T-cell (primary cell): ENCODE measurements around the gene MUC2. TPM values are rescaled to one million over a fixed set of nuclear protein-coding genes. Genes with fewer than 3 reads are reported as not detected.

Source experiments
- ATAC-seq, 4 experiments: fragments of 200-7000 bp in 3 of 4; fragments of 150-1000 bp in 1 of 4; cut with Tn5 transposase; replicated peaks in 1 of 4; 1 replicate in 3 of 4; 2 replicates in 1 of 4; pipeline ENCODE4 v1.10.0; 2021; ENCODE audit warnings: moderate library complexity in 3 of 4, mild to moderate bottlenecking in 2 of 4, moderate number of reproducible peaks in 1 of 4
- CTCF ChIA-PET, 2 donors: fragments of 300-600 bp; sonication (Branson Sonifier 250); formaldehyde crosslinking; loops; one replicate each; lab custom pipeline; 2022; ENCODE audit warnings: antibody characterized with exemption in 2 of 2; lab: Charles Lee
- POLR2A ChIA-PET, 2 donors: fragments of 300-600 bp; sonication (Branson Sonifier 250); formaldehyde crosslinking; loops; one replicate each; lab custom pipeline; 2022; ENCODE audit warnings: antibody characterized with exemption in 2 of 2; lab: Charles Lee
- DNase-seq, 35 experiments: peaks; one replicate each; pipeline versions ENCODE4 v3.0.0 to v3.0.0-alpha.2; 2013 to 2023
- H3K27ac ChIP-seq: one replicate; pipeline ENCODE4 v1.5.1; 2013; ENCODE audit warnings: low read length
- H3K27me3 ChIP-seq, 2 experiments: replicated peaks in 1 of 2; 1 replicate in 1 of 2; 2 replicates in 1 of 2; pipeline versions ENCODE4 v1.6.1 to v1.7.0; 2013; ENCODE audit warnings: low read length in 1 of 2, mixed read lengths in 1 of 2; ENCODE audit not compliant: control insufficient read depth in 2 of 2, insufficient read depth in 2 of 2; ENCODE audit errors: extremely low read depth in 1 of 2
- H3K36me3 ChIP-seq, 2 donors: 1 replicate in 1 of 2; 2 replicates in 1 of 2; pipeline versions ENCODE4 v1.6.1 to v1.7.0; 2013; ENCODE audit warnings: low read length in 1 of 2; ENCODE audit not compliant: control insufficient read depth in 2 of 2, insufficient read depth in 1 of 2; ENCODE audit errors: extremely low read depth in 1 of 2
- H3K4me1 ChIP-seq, 2 experiments: 1 replicate in 1 of 2; 2 replicates in 1 of 2; pipeline versions ENCODE4 v1.6.1 to v1.7.0; 2013; ENCODE audit warnings: low read length in 2 of 2, mixed read lengths in 1 of 2; ENCODE audit not compliant: insufficient read depth in 2 of 2, control insufficient read depth in 1 of 2; ENCODE audit errors: extremely low read depth in 1 of 2
- H3K4me3 ChIP-seq, 2 donors: 1 replicate in 1 of 2; 2 replicates in 1 of 2; pipeline versions ENCODE4 v1.5.1 to v1.7.0; 2013; ENCODE audit warnings: mild to moderate bottlenecking in 2 of 2, low read length in 1 of 2, moderate library complexity in 1 of 2; ENCODE audit not compliant: control insufficient read depth in 1 of 2; ENCODE audit errors: extremely low read depth in 1 of 2
- H3K9me3 ChIP-seq: 2 replicates; pipeline ENCODE4 v1.7.0; 2013
- H3K27ac Mint-ChIP-seq, 2 donors: one replicate each; pipeline ENCODE4 v1.8.0; 2020 to 2021; ENCODE audit warnings: mild to moderate bottlenecking in 2 of 2, mixed read lengths in 2 of 2
- H3K27me3 Mint-ChIP-seq, 2 donors: one replicate each; pipeline ENCODE4 v1.8.0; 2021 to 2022; ENCODE audit warnings: mixed read lengths in 2 of 2
- H3K36me3 Mint-ChIP-seq: one replicate; pipeline ENCODE4 v1.8.0; 2021; ENCODE audit warnings: mixed read lengths
- H3K4me1 Mint-ChIP-seq, 3 donors: one replicate each; pipeline ENCODE4 v1.8.0; 2020 to 2022; ENCODE audit warnings: mixed read lengths in 3 of 3, mild to moderate bottlenecking in 1 of 3
- H3K4me3 Mint-ChIP-seq, 3 donors: one replicate each; pipeline ENCODE4 v1.8.0; 2020 to 2022; ENCODE audit warnings: mild to moderate bottlenecking in 3 of 3, mixed read lengths in 3 of 3, moderate library complexity in 3 of 3
- H3K9me3 Mint-ChIP-seq, 3 donors: one replicate each; pipeline ENCODE4 v1.8.0; 2020 to 2022; ENCODE audit warnings: mixed read lengths in 3 of 3
- WGBS: methylation state at CpG from one replicate; pipeline ENCODE4 v1.1.5; 2013; ENCODE audit warnings: missing lambda C conversion rate; ENCODE audit not compliant: insufficient coverage; 5-methylcytosine and 5-hydroxymethylcytosine counted together
- total RNA-seq, 35 experiments: library from RNA in 6 of 35; stranded (reverse) in 6 of 35; fragments of 120-200 nt in 1 of 35; gene quantifications; one replicate each; pipeline versions ENCODE4 v1.2.1 to v1.2.4 and lab custom pipeline; 2013 to 2026

MUC2 gene
- total RNA-seq, 5 donors from 2014 or later (not counting 1 experiment from before 2014, with no cell fraction given) = 0.12 to 1.4 (median 0.53) TPM; not detected in 2

DNA sequence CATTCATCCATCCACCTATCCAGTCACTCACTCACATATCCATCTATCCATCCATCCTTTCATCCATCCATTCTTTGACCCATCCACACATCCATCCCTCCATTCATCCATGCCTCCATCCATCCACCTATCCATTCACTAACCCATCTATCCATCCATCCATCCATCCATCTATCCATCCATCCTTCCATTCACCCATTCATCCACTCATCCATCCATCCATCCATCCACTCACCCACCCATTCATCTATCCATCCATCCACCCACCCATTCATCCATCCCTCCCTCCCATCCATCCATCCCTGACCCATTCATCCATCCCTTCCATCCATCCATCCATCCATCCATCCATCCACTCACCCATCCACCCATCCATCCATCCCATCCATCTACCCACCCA, 4.9 kb upstream of the MUC2 start:
- Histone ChIP-seq H3K27ac (no peak overlapping the region), H3K9me3 (no peaks in the 10 kb centered on the region), H3K36me3 (no peaks in the 10 kb centered on the region), H3K4me3 (no peak overlapping the region), H3K27me3 (peaks cover 0 to 43% of the 10 kb centered on the region in 2 experiments), H3K4me1 (no peaks in the 10 kb centered on the region)
- H3K4me3 Mint-ChIP-seq = no peak overlapping the region
- no peak for DNase-seq
- no peaks in the 10 kb centered on the region for H3K36me3 Mint-ChIP-seq
- peaks cover 9 to 26% of the 10 kb centered on the region in 2 donors for H3K27me3 Mint-ChIP-seq
- H3K4me1 Mint-ChIP-seq = no peaks in the 10 kb centered on the region
- H3K9me3 Mint-ChIP-seq = no peaks in the 10 kb centered on the region
- no peak for ATAC-seq
- no peak overlapping the region for H3K27ac Mint-ChIP-seq
- CTCF ChIA-PET = no interaction called here
- POLR2A ChIA-PET = no interaction called here

DNA sequence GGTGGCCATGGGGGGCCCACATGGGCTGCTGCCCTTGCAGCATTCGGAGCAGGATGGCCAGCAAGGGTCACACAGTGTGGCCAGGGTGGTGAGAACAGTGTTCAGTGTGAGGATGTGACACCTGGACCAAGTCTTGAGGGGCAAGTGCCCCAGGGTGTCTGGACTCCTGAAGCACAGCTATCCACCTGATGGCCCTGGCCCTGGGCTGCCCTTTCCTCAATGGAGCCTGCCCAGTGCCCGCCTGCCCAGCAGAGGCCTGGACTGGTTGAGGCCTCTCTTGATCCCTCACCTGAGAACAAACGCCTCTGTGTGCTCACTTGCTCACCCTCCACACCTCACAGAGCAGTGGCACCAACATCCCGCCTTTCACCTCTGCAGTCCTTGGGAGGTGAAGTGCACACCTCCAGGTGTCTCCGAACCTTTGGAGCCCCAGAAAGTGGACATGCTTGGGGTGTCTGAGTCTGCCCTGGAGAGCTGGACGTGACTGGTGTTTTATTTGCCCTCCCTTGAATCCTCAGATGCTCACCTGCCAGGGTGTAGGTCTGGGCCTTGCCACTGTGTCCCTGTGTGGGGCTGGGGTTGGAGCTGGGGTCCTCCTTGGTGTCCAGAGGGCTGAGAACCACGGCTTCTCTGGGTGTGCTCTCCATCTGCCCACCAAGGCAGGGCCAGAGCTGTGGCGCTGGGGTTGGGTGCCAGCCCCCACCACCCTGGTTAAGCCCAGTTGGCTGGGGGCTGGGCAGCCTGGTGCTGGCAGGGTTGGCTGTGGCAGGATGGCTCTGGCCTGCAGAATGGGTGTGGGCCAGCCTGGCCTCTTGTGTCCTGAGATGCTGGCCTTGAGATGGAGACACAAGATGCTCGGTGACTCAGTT, 3.8 kb upstream of the MUC2 start:
- ChIA-PET POLR2A (no interaction called here), CTCF (interaction anchor here in 1 of 2 donors (0.5 kb wide), 1 partner anchor 214 kb away, joined by 5 read pairs; no protein-coding TSS in a partner anchor)
- H3K4me3 ChIP-seq = no peak overlapping the region
- peaks cover 9 to 22% of the 10 kb centered on the region in 2 donors for H3K27me3 Mint-ChIP-seq
- no peak overlapping the region for H3K27ac Mint-ChIP-seq
- H3K36me3 Mint-ChIP-seq = no peaks in the 10 kb centered on the region
- H3K27ac ChIP-seq = no peak overlapping the region
- no peaks in the 10 kb centered on the region for H3K4me1 ChIP-seq
- H3K9me3 ChIP-seq = no peaks in the 10 kb centered on the region
- ATAC-seq (no peak), DNase-seq (no peak)
- 70% methylated on average over 8 of the region's 9 CpGs for WGBS
- no peaks in the 10 kb centered on the region for H3K36me3 ChIP-seq
- H3K4me1 Mint-ChIP-seq = no peaks in the 10 kb centered on the region
- peaks cover 0 to 50% of the 10 kb centered on the region in 2 experiments for H3K27me3 ChIP-seq
- H3K4me3 Mint-ChIP-seq = no peak overlapping the region
- H3K9me3 Mint-ChIP-seq = no peaks in the 10 kb centered on the region

- no peak for DNase-seq
Observed at GRCh38 chr11:1071571-1072115, 3.0 kb upstream of the MUC2 start.

DNA sequence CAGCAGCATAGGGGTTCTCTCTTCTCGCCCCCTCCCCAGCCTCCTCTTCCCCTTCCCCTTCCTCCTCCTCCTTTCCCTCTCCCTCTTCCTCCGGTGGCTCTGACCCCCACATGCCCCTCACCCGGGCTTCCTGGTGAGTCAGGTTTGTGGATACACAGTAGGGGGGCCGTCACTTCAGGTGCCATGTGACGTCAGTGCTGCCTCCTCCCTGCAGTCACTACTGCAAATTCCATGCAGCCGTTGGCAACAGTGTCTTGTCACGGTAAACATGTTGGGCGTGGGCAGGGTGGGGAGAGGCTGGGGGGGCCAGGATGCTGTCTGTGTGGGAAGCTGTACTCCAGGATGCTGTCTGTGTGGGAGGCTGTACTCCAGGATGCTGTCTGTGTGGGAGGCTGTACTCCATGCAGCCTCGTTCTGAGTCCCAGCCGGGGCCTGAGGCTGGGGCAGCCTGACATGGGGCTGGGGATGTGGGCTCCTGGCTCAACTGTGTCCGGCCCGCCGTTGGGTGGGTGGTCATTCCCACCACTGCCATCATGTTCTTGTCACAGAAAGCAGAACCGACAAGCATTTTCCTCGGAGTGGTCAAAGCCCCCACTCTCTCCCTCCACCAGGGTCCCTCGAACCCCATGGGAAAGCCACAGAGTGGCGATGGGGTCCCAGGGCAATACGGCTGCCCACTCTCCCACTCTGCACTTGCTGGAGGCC, 2.4 kb upstream of the MUC2 start:
- Mint-ChIP-seq H3K36me3 (no peaks in the 10 kb centered on the region), H3K4me1 (no peaks in the 10 kb centered on the region), H3K27me3 (peaks cover 8 to 18% of the 10 kb centered on the region in 2 donors), H3K4me3 (no peak overlapping the region), H3K27ac (no peak overlapping the region), H3K9me3 (no peaks in the 10 kb centered on the region)
- no peak for DNase-seq
- H3K9me3 ChIP-seq = no peaks in the 10 kb centered on the region
- no peaks in the 10 kb centered on the region for H3K4me1 ChIP-seq
- H3K4me3 ChIP-seq = no peak overlapping the region
- POLR2A ChIA-PET = no interaction called here
- WGBS = 64% methylated on average over 6 of the region's 18 CpGs
- H3K27me3 ChIP-seq = peaks cover 0 to 50% of the 10 kb centered on the region in 2 experiments
- no peak for ATAC-seq
- CTCF ChIA-PET = no interaction called here
- no peak overlapping the region for H3K27ac ChIP-seq
- H3K36me3 ChIP-seq = no peaks in the 10 kb centered on the region

More at GRCh38 chr11:1071571-1072115, 3.0 kb upstream of the MUC2 start:
- 77% methylated on average over 13 of the region's 21 CpGs for WGBS
- no peaks in the 10 kb centered on the region for H3K36me3 ChIP-seq
- CTCF ChIA-PET = no interaction called here
- H3K27me3 ChIP-seq = peaks cover 0 to 50% of the 10 kb centered on the region in 2 experiments
- no peaks in the 10 kb centered on the region for H3K4me1 Mint-ChIP-seq
- ATAC-seq = no peak
- POLR2A ChIA-PET = no interaction called here
- H3K27me3 Mint-ChIP-seq = peaks cover 8 to 19% of the 10 kb centered on the region in 2 donors
- no peak overlapping the region for H3K27ac Mint-ChIP-seq
- H3K9me3 ChIP-seq = no peaks in the 10 kb centered on the region
- no peaks in the 10 kb centered on the region for H3K4me1 ChIP-seq
- no peaks in the 10 kb centered on the region for H3K9me3 Mint-ChIP-seq
- no peaks in the 10 kb centered on the region for H3K36me3 Mint-ChIP-seq
- H3K4me3 ChIP-seq = no peak overlapping the region
- no peak overlapping the region for H3K27ac ChIP-seq
- no peak overlapping the region for H3K4me3 Mint-ChIP-seq

- H3K27me3 Mint-ChIP-seq = peaks cover 8 to 15% of the 10 kb centered on the region in 2 donors
- H3K27ac Mint-ChIP-seq = no peak overlapping the region
- Histone ChIP-seq H3K27me3 (peaks cover 0 to 50% of the 10 kb centered on the region in 2 experiments), H3K4me1 (no peaks in the 10 kb centered on the region), H3K36me3 (no peaks in the 10 kb centered on the region), H3K27ac (no peak overlapping the region), H3K4me3 (no peak overlapping the region), H3K9me3 (no peaks in the 10 kb centered on the region)
- WGBS = 66% methylated on average over 7 of the region's 9 CpGs
- no peak for ATAC-seq
- DNase-seq = no peak
- no peaks in the 10 kb centered on the region for H3K9me3 Mint-ChIP-seq
- H3K4me1 Mint-ChIP-seq = no peaks in the 10 kb centered on the region
- ChIA-PET CTCF (no interaction called here), POLR2A (no interaction called here)
- H3K4me3 Mint-ChIP-seq = no peak overlapping the region
- no peaks in the 10 kb centered on the region for H3K36me3 Mint-ChIP-seq
Observed at GRCh38 chr11:1072821-1073231, 1.8 kb upstream of the MUC2 start.

- Mint-ChIP-seq H3K36me3 (no peaks in the 10 kb centered on the region), H3K9me3 (no peaks in the 10 kb centered on the region), H3K4me1 (no peaks in the 10 kb centered on the region), H3K27ac (no peak overlapping the region), H3K4me3 (no peak overlapping the region), H3K27me3 (peaks cover 8 to 11% of the 10 kb centered on the region in 2 donors)
- no peak overlapping the region for H3K4me3 ChIP-seq
- H3K9me3 ChIP-seq = no peaks in the 10 kb centered on the region
- CTCF ChIA-PET = no interaction called here
- H3K27ac ChIP-seq = no peak overlapping the region
- POLR2A ChIA-PET = no interaction called here
- H3K27me3 ChIP-seq = peaks cover 0 to 50% of the 10 kb centered on the region in 2 experiments
- DNase-seq = no peak
- H3K36me3 ChIP-seq = no peaks in the 10 kb centered on the region
- WGBS = 49% methylated on average over 13 of the region's 13 CpGs
- no peak for ATAC-seq
- H3K4me1 ChIP-seq = no peaks in the 10 kb centered on the region
Observed at GRCh38 chr11:1073261-1073724, 1.4 kb upstream of the MUC2 start.
